A673 (cell line): ENCODE data around the gene TCAIM. TPM values are rescaled to one million over a fixed set of nuclear protein-coding genes. Genes with fewer than 3 reads are reported as not detected.
A peak's percentile ranks its signal among the peaks of the same experiment; 100 is the strongest.

ENCODE experiments used
- BruUV-seq: library from RNA; stranded (reverse); fragments of 400-500 nt; replicated peaks from 2 replicates; lab custom pipeline; 2021; lab: Mats Ljungman, UMichigan
- CTCF ChIA-PET: fragments of 300-600 bp; sonication (Branson Sonifier 250); formaldehyde crosslinking; loops from one replicate; lab custom pipeline; 2022; ENCODE audit warnings: antibody characterized with exemption; lab: Charles Lee
- POLR2A ChIA-PET: fragments of 300-600 bp; sonication (Branson Sonifier 250); formaldehyde crosslinking; loops from one replicate; lab custom pipeline; 2022; ENCODE audit warnings: antibody characterized with exemption; ENCODE audit not compliant: low non-redundant PET; lab: Charles Lee
- DNase-seq: peaks from one replicate; pipeline ENCODE4 v3.0.0-alpha.2; 2015; ENCODE audit warnings: low spot score
- H3K27ac ChIP-seq: fragments of 200-600 bp; sonication (generic); 2 replicates; pipeline ENCODE4 v1.5.1; 2016; ENCODE audit warnings: mixed run types, low read depth, mild to moderate bottlenecking, mixed read lengths, antibody characterized with exemption, low read length; ENCODE audit not compliant: poor library complexity, severe bottlenecking
- H3K27me3 ChIP-seq: fragments of 200-600 bp; sonication (generic); replicated peaks from 2 replicates; pipeline ENCODE4 v1.6.1; 2017; ENCODE audit warnings: mixed run types, low read depth, mild to moderate bottlenecking, mixed read lengths, antibody characterized with exemption, low read length; ENCODE audit not compliant: insufficient read depth, poor library complexity
- H3K36me3 ChIP-seq: fragments of 200-600 bp; sonication (generic); 2 replicates; pipeline ENCODE4 v1.6.1; 2016; ENCODE audit warnings: mixed run types, mild to moderate bottlenecking, mixed read lengths, antibody characterized with exemption, low read length; ENCODE audit not compliant: insufficient read depth, poor library complexity, severe bottlenecking
- H3K4me1 ChIP-seq: fragments of 200-600 bp; sonication (generic); 2 replicates; pipeline ENCODE4 v1.6.1; 2017; ENCODE audit warnings: mixed run types, mild to moderate bottlenecking, mixed read lengths, antibody characterized with exemption, low read length; ENCODE audit not compliant: insufficient read depth, poor library complexity, severe bottlenecking
- H3K4me3 ChIP-seq: fragments of 200-600 bp; sonication (generic); 2 replicates; pipeline ENCODE4 v1.5.1; 2016; ENCODE audit warnings: low read depth, mixed run types, mild to moderate bottlenecking, mixed read lengths, low read length; ENCODE audit not compliant: poor library complexity, severe bottlenecking
- H3K9me3 ChIP-seq: fragments of 200-600 bp; sonication (generic); 2 replicates; pipeline ENCODE4 v1.6.1; 2016; ENCODE audit warnings: mixed run types, low read depth, mild to moderate bottlenecking, mixed read lengths, antibody characterized with exemption, low read length; ENCODE audit not compliant: poor library complexity, severe bottlenecking
- CTCF ChIP-seq: fragments of 300-800, 200-600 bp; sonication (generic); conservative IDR thresholded peaks from 2 replicates; pipeline ENCODE4 v1.5.1; 2017; ENCODE audit warnings: low read depth, mild to moderate bottlenecking, antibody characterized with exemption, low read length, moderate library complexity, mixed read lengths
- EZH2 ChIP-seq: fragments of 200-600 bp; sonication (generic); IDR thresholded peaks from 2 replicates; pipeline ENCODE4 v1.6.1; 2017; ENCODE audit warnings: borderline replicate concordance, low read depth, mild to moderate bottlenecking, mixed read lengths, antibody characterized with exemption, low read length; ENCODE audit not compliant: poor library complexity, severe bottlenecking
- intact Hi-C: fragments of 100-400 bp; cut with micrococcal nuclease; formaldehyde crosslinking; loops from one replicate; pipeline ENCODE4 v1.10.0; 2022; ENCODE audit not compliant: unreplicated experiment
- total RNA-seq: library from RNA; stranded (reverse); gene quantifications from 2 replicates; pipeline ENCODE4 v1.2.3, GENCODE V29; 2021

TCAIM gene
- total RNA-seq, 1 experiment from 2014 or later, result 21.7 TPM

- peak; percentile 35 for DNase-seq
- Histone ChIP-seq H3K9me3 (no peaks in the 10 kb centered on the region), H3K4me3 (no peak overlapping the region), H3K4me1 (no peaks in the 10 kb centered on the region), H3K36me3 (no peaks in the 10 kb centered on the region), H3K27me3 (no peaks in the 10 kb centered on the region), H3K27ac (no peak overlapping the region)
- CTCF ChIA-PET, result no interaction called here
- TF ChIP-seq CTCF (no peak), EZH2 (no peak)
- POLR2A ChIA-PET, result no interaction called here
- BruUV-seq, result no TSS peak
- intact Hi-C loops, result no loop called here
These were observed 27.4 kb downstream of the TCAIM start for GRCh38 chr3:44365952-44366351.

- no peaks in the 10 kb centered on the region for H3K9me3 ChIP-seq
- no peak overlapping the region for H3K4me3 ChIP-seq
- TF ChIP-seq CTCF (no peak), EZH2 (no peak)
- ChIA-PET CTCF (no interaction called here), POLR2A (no interaction called here)
- DNase-seq, result no peak
- no peaks in the 10 kb centered on the region for H3K4me1 ChIP-seq
- no TSS peak for BruUV-seq
- H3K27me3 ChIP-seq, result no peaks in the 10 kb centered on the region
- intact Hi-C loops, result no loop called here
- H3K27ac ChIP-seq, result no peak overlapping the region
- no peaks in the 10 kb centered on the region for H3K36me3 ChIP-seq
These were observed 36.9 kb downstream of the TCAIM start for GRCh38 chr3:44375450-44375849.

GRCh38 chr3:44387404-44387803 lies 48.8 kb downstream of the TCAIM start:
- no peaks in the 10 kb centered on the region for H3K36me3 ChIP-seq
- H3K4me3 ChIP-seq, result no peak overlapping the region
- no peaks in the 10 kb centered on the region for H3K9me3 ChIP-seq
- TF ChIP-seq CTCF, result no peak
- no peak for TF ChIP-seq EZH2
- H3K4me1 ChIP-seq, result no peaks in the 10 kb centered on the region
- ChIA-PET CTCF (no interaction called here), POLR2A (no interaction called here)
- BruUV-seq, result no TSS peak
- intact Hi-C loops, result no loop called here
- H3K27ac ChIP-seq, result no peak overlapping the region
- no peaks in the 10 kb centered on the region for H3K27me3 ChIP-seq
- DNase-seq, result no peak
